Measurements from ENCODE around the gene SLC24A3. TPM values are rescaled to one million over a fixed set of nuclear protein-coding genes. Genes with fewer than 3 reads are reported as not detected.

The SLC24A3 gene
- total and polyA plus RNA-seq, 2 experiments from 2014 or later: not detected

DNA sequence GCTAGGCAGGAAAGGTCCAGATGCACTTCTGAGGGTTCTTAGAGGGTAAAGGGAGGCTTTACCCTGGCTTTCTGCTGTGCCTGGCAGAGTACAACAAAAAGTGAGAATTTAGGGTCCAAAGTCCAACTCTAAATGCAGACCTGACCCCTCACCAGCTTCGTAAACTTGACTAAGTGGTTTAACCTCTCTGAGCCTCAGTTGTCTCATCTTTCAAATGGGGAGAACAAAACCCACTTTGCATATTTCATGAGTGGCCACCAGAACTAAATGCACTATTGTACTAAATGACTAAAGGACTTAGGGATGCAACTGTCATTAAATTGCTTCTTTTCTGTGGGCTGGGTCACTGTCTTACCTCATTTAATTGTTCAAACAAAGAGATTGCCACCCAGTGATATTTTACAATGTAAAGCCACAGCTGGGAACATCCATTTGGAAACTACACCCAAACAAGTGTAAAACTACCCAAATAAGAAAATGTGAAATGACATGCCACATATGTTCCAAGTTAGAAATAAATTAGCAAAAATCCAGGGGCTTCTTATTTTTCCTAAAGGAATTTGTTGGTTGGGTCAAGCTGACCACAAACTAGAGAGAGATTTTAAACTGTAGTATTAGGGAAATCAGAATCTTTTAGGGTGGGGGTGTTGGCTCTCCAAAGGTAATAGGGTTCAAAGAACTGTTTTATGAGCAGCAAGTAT lies 497.3 kb downstream of the SLC24A3 start:
- Histone ChIP-seq H3K79me2 (ENCODE audit: insufficient read depth) (no peaks in the 10 kb centered on the region), H3K36me3 (ENCODE audit: low read depth) (no peaks in the 10 kb centered on the region), H3F3A (ENCODE audit: insufficient read depth) (no peaks in the 10 kb centered on the region), H3K9me3 (ENCODE audit: low read depth) (no peaks in the 10 kb centered on the region), H3K27me3 (replicated peaks; ENCODE audit: insufficient read depth) (peaks cover 12% of the 10 kb centered on the region; the same call in 1 of the 2 replicates), H3K27ac (no peak overlapping the region), H3K4me3 (no peak overlapping the region), H3K4me2 (ENCODE audit: unreplicated experiment) (no peak overlapping the region), H3K9me2 (ENCODE audit: insufficient read depth) (no peaks in the 10 kb centered on the region), H2AFZ (no peak overlapping the region), H3K4me1 (ENCODE audit: insufficient read depth) (no peaks in the 10 kb centered on the region), H4K20me1 (ENCODE audit: insufficient read depth) (no peaks in the 10 kb centered on the region), H3K9ac (no peak overlapping the region)
- in situ Hi-C loops (cut with MboI): no loop called here
- no peak for DNase-seq
- 59 to 64% methylated on average over 1 of the region's 1 CpG for WGBS, 2 experiments (ENCODE audit: low coverage in 1 of 2, low lambda C conversion rate in 2 of 2, missing lambda C conversion rate in 2 of 2)
- no peak for TF ChIP-seq EZH2phosphoT487 (IDR thresholded peaks at IDR 0.05; ENCODE audit: insufficient read depth, low read depth)
- TF ChIP-seq EZH2 (IDR thresholded peaks at IDR 0.05; ENCODE audit: insufficient read depth, poor library complexity, severe bottlenecking): no peak

DNA sequence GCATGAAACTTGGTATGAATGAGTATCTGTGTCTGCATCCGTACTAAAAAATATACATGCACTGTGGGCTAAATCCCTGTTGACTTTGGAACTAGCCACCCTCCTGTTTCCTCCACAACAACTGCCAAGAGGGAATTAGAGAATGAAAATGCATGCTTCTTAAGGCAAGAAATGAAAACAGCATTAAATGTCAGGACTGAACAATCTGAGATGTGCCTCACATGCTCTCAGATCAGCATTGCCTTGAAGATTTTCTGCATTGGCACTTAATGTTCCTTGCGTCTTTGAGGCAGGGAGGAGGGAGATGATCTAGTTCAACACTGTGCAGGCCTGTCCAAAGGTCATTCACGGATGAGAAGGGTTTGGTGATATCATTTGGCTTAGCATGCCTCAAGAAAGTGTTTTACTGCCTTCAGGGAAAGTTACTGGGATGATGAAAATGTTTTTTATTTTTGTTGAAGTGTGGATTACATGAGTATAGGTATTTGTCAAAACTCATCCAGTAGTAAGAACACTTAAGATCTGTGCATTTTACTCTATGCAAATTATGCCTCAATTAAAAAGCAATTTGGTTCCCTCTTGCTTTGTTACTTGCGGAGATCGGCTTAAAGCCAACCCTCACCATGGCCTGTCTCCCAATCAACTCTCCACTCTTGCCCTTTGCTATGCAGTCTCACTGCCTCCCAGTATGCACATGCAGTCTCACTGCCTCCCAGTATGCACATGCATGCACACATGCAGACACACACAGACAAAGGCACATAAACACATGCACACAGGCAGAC lies 498.1 kb downstream of the SLC24A3 start:
- Histone ChIP-seq H3K27ac (no peak overlapping the region), H2AFZ (no peak overlapping the region), H3F3A (ENCODE audit: insufficient read depth) (no peaks in the 10 kb centered on the region), H3K9me3 (ENCODE audit: low read depth) (no peaks in the 10 kb centered on the region), H3K36me3 (ENCODE audit: low read depth) (no peaks in the 10 kb centered on the region), H3K4me1 (ENCODE audit: insufficient read depth) (no peaks in the 10 kb centered on the region), H3K4me2 (ENCODE audit: unreplicated experiment) (no peak overlapping the region), H4K20me1 (ENCODE audit: insufficient read depth) (no peaks in the 10 kb centered on the region), H3K9me2 (ENCODE audit: insufficient read depth) (no peaks in the 10 kb centered on the region), H3K79me2 (ENCODE audit: insufficient read depth) (no peaks in the 10 kb centered on the region), H3K9ac (no peak overlapping the region), H3K27me3 (replicated peaks; ENCODE audit: insufficient read depth) (peaks cover 12% of the 10 kb centered on the region; the same call in 1 of the 2 replicates), H3K4me3 (no peak overlapping the region)
- in situ Hi-C loops (cut with MboI): no loop called here
- no peak for DNase-seq
- WGBS, 2 experiments (ENCODE audit: low coverage in 1 of 2, low lambda C conversion rate in 2 of 2, missing lambda C conversion rate in 2 of 2): 37 to 40% methylated on average over 5 of the region's 5 CpGs
- TF ChIP-seq EZH2phosphoT487 (IDR thresholded peaks at IDR 0.05; ENCODE audit: insufficient read depth, low read depth) (no peak), EZH2 (IDR thresholded peaks at IDR 0.05; ENCODE audit: insufficient read depth, poor library complexity, severe bottlenecking) (no peak)

DNA sequence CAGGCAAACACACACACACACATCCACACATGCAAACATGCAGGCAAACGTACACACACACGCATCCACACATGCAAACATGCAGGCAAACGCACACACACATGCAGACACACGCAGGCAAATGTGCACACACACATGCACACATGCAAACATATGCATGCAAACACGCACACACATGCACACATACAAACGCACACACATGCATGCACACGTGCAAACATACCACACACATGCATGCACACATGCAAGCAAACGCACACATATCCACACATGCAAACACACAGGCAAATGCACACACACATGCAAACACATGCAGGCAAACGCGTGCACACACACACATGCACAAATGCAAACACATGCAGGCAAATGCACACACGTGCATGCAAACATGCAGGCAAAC lies 498.7 kb downstream of the SLC24A3 start:
- H3K27ac ChIP-seq: no peak overlapping the region
- H3K4me3 ChIP-seq: no peak overlapping the region
- in situ Hi-C loops (cut with MboI): no loop called here
- no peak overlapping the region for H3K4me2 ChIP-seq (ENCODE audit: unreplicated experiment)
- TF ChIP-seq EZH2phosphoT487 (IDR thresholded peaks at IDR 0.05; ENCODE audit: insufficient read depth, low read depth) (no peak), EZH2 (IDR thresholded peaks at IDR 0.05; ENCODE audit: insufficient read depth, poor library complexity, severe bottlenecking) (no peak)
- peaks cover 9% of the 10 kb centered on the region; the same call in 1 of the 2 replicates for H3K27me3 ChIP-seq (replicated peaks; ENCODE audit: insufficient read depth)
- H3F3A ChIP-seq (ENCODE audit: insufficient read depth): no peaks in the 10 kb centered on the region
- no peak for DNase-seq
- no peaks in the 10 kb centered on the region for H3K79me2 ChIP-seq (ENCODE audit: insufficient read depth)
- no peak overlapping the region for H3K9ac ChIP-seq
- H4K20me1 ChIP-seq (ENCODE audit: insufficient read depth): no peaks in the 10 kb centered on the region
- H3K9me2 ChIP-seq (ENCODE audit: insufficient read depth): no peaks in the 10 kb centered on the region
- H3K4me1 ChIP-seq (ENCODE audit: insufficient read depth): no peaks in the 10 kb centered on the region
- no peaks in the 10 kb centered on the region for H3K9me3 ChIP-seq (ENCODE audit: low read depth)
- no peak overlapping the region for H2AFZ ChIP-seq
- 54 to 60% methylated on average over 11 of the region's 11 CpGs for WGBS, 2 experiments (ENCODE audit: low coverage in 1 of 2, low lambda C conversion rate in 2 of 2, missing lambda C conversion rate in 2 of 2)
- no peaks in the 10 kb centered on the region for H3K36me3 ChIP-seq (ENCODE audit: low read depth)

DNA sequence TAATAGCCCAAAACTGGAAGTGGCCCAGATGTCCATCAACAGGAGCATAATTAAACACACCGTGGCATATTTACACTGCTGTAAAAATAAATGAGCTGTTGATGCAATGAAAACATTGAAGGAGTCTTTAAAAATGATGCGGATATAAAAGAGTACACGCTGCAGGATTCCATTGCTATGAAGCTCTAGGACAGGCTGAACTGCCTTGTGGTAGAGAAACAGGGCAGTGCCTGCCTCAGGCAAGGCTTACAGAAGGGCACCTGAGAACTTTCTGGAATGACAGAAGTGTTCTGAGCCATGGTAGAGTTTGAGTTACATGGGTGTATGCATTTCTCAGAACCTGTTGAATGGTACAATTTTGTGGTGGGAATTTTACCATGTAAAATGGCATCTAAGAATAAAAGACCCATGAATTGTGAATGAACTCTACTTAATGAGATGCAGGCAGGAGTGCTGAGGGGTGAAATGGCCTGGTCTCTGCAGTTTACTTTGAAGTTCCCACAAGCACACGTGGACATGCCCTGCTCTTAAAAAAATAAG lies 500.3 kb downstream of the SLC24A3 start:
- Histone ChIP-seq H3K4me2 (ENCODE audit: unreplicated experiment) (no peak overlapping the region), H3F3A (ENCODE audit: insufficient read depth) (no peaks in the 10 kb centered on the region), H3K4me3 (no peak overlapping the region)

More for the DNA sequence above, 500.3 kb downstream of the SLC24A3 start:
- Histone ChIP-seq H2AFZ (no peak overlapping the region), H3K9me3 (ENCODE audit: low read depth) (no peaks in the 10 kb centered on the region), H3K9ac (no peak overlapping the region), H3K27ac (no peak overlapping the region), H3K36me3 (ENCODE audit: low read depth) (no peaks in the 10 kb centered on the region), H3K9me2 (ENCODE audit: insufficient read depth) (no peaks in the 10 kb centered on the region), H3K4me1 (ENCODE audit: insufficient read depth) (no peaks in the 10 kb centered on the region), H4K20me1 (ENCODE audit: insufficient read depth) (no peaks in the 10 kb centered on the region), H3K27me3 (replicated peaks; ENCODE audit: insufficient read depth) (no peaks in the 10 kb centered on the region), H3K79me2 (ENCODE audit: insufficient read depth) (no peaks in the 10 kb centered on the region)
- in situ Hi-C loops (cut with MboI): no loop called here
- TF ChIP-seq EZH2 (IDR thresholded peaks at IDR 0.05; ENCODE audit: insufficient read depth, poor library complexity, severe bottlenecking) (no peak), EZH2phosphoT487 (IDR thresholded peaks at IDR 0.05; ENCODE audit: insufficient read depth, low read depth) (no peak)
- no peak for DNase-seq
- 45 to 46% methylated on average over 4 of the region's 4 CpGs for WGBS, 2 experiments (ENCODE audit: low coverage in 1 of 2, low lambda C conversion rate in 2 of 2, missing lambda C conversion rate in 2 of 2)
